GM12891 (cell line): ENCODE results near the gene RALGDS.

ENCODE experiments used
- POLR2A ChIP-seq: IDR thresholded peaks from 2 replicates; pipeline ENCODE4 v1.6.1; 2011; ENCODE audit warnings: low read depth, low read length, control low read depth
- POLR2AphosphoS5 ChIP-seq: IDR thresholded peaks from 2 replicates; pipeline ENCODE4 v1.6.1; 2011; ENCODE audit warnings: low read depth, low read length, control low read depth

DNA sequence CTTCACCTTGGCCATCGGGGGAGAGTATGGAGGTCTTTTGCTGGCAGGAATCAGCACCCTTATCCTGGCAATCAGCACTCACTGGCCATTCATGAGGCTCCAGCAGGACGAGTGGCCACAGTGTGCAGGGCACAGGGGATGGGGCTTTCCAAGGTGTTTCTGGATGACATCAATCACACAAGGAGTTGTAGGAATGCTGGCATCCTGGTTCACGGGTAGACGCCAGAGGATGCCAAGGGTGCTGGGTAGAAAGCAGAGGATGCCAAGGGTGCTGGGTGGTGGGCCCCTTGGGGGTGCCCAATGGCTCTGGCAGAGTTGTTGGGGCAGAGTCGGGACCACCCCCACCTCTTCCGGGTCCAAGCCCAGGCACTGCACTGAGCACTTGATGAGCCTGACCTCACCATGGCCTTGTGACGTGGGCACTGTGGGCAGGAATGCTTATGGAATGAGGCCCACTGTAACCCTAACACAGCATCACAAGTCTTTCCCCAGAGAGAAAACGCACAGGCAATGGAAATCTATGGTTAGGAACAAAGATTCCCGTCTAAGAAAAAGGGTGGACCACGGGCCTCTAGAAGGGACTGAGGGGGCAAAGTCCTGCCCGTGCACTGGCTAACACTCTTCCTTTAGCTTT lies 30.2 kb downstream of the RALGDS start:
- TF ChIP-seq POLR2A (no peak), POLR2AphosphoS5 (no peak)
